Esophagus squamous epithelium (tissue), 5 donors: ENCODE measurements around the gene NFKBIB. TPM values are rescaled to one million over a fixed set of nuclear protein-coding genes. Genes with fewer than 3 reads are reported as not detected.

Experiments used
- DNase-seq: peaks from one replicate; lab custom pipeline; 2025; lab: John Stamatoyannopoulos, UW
- H3K27ac ChIP-seq, 4 donors: fragments of 200-600 bp; sonication (generic); one replicate each; pipeline ENCODE4 v1.5.1; 2016 to 2019; ENCODE audit warnings: mild to moderate bottlenecking in 1 of 4
- H3K27me3 ChIP-seq, 4 donors: fragments of 200-600 bp; sonication (generic); 1 replicate in 3 of 4; 2 replicates in 1 of 4; pipeline versions ENCODE4 v1.5.1 to v1.6.0; 2017 to 2021; ENCODE audit warnings: antibody characterized with exemption in 1 of 4
- H3K36me3 ChIP-seq, 3 donors: fragments of 200-600 bp; sonication (generic); one replicate each; pipeline ENCODE4 v1.5.1; 2016 to 2019
- H3K4me1 ChIP-seq, 3 donors: fragments of 200-600 bp; sonication (generic); one replicate each; pipeline ENCODE4 v1.5.1; 2017 to 2019
- H3K4me3 ChIP-seq, 4 donors: fragments of 200-600 bp; sonication (generic); 1 replicate in 3 of 4; 2 replicates in 1 of 4; pipeline ENCODE4 v1.5.1; 2016 to 2019; ENCODE audit warnings: mild to moderate bottlenecking in 2 of 4, moderate library complexity in 1 of 4
- H3K9me3 ChIP-seq, 3 donors: fragments of 200-600 bp; sonication (generic); one replicate each; pipeline ENCODE4 v1.5.1; 2016 to 2019
- CTCF ChIP-seq, 6 experiments: fragments of 450-650 bp in 4 of 6; fragments of 200-600 bp in 2 of 6; sonication (generic) in 2 of 6; IDR thresholded peaks; one replicate each; pipeline ENCODE4 v1.5.1; 2016 to 2019; ENCODE audit warnings: antibody characterized with exemption in 6 of 6, mild to moderate bottlenecking in 4 of 6, moderate library complexity in 4 of 6
- POLR2A ChIP-seq, 4 donors: fragments of 450-650 bp; IDR thresholded peaks; one replicate each; pipeline ENCODE4 v1.6.1; 2017; ENCODE audit warnings: antibody characterized with exemption in 4 of 4, mild to moderate bottlenecking in 4 of 4, moderate library complexity in 3 of 4
- WGBS, 2 donors: methylation state at CpG; one replicate each; pipeline ENCODE4 v1.1.5; 2018; 5-methylcytosine and 5-hydroxymethylcytosine counted together
- intact Hi-C: fragments of 100-400 bp; cut with DNase I; formaldehyde crosslinking; loops from one replicate; pipeline ENCODE4 v1.15.0; 2022
- total RNA-seq, 4 donors: library from RNA; depleted of rRNA; stranded (reverse); fragments of >200 nt; gene quantifications; one replicate each; pipeline ENCODE4 v1.1.0, GENCODE V29; 2016
- donor health status: DM: yes; HTN: yes; CAD: no.

NFKBIB gene
- total RNA-seq, 4 donors from 2014 or later: 22.0 to 34.0 (median 26.7) TPM

GRCh38 chr19:38915329-38916321, 15.9 kb downstream of the NFKBIB start:
- H3K27me3 ChIP-seq: peaks cover 0 to 23% (median 1%) of the 10 kb centered on the region in 4 donors
- no peak overlapping the region for H3K27ac ChIP-seq
- H3K36me3 ChIP-seq: peaks cover 0 to 22% (median 0%) of the 10 kb centered on the region in 3 donors
- no peak overlapping the region for H3K4me3 ChIP-seq
- no peaks in the 10 kb centered on the region for H3K9me3 ChIP-seq
- intact Hi-C loops: no loop called here
- WGBS, 2 donors: 90 to 100% methylated on average over 3 to 12 of the region's 44 CpGs
- peaks cover 0 to 5% (median 0%) of the 10 kb centered on the region in 3 donors for H3K4me1 ChIP-seq
- DNase-seq: no peak
- TF ChIP-seq POLR2A (IDR thresholded peaks at IDR 0.05): no peak
- no peak for TF ChIP-seq CTCF (IDR thresholded peaks at IDR 0.05)

- Histone ChIP-seq H3K4me3 (no peak overlapping the region), H3K27me3 (peaks cover 0 to 4% (median 0%) of the 10 kb centered on the region in 4 donors), H3K4me1 (no peaks in the 10 kb centered on the region), H3K36me3 (peaks cover 0 to 38% (median 0%) of the 10 kb centered on the region in 3 donors), H3K9me3 (no peaks in the 10 kb centered on the region), H3K27ac (no peak overlapping the region)
- 86 to 94% methylated on average over 4 to 6 of the region's 9 CpGs for WGBS, 2 donors
- intact Hi-C loops: no loop called here
- TF ChIP-seq POLR2A (IDR thresholded peaks at IDR 0.05) (no peak), CTCF (IDR thresholded peaks at IDR 0.05) (no peak)
- no peak for DNase-seq
Observed at GRCh38 chr19:38917516-38917915, 17.7 kb downstream of the NFKBIB start.

GRCh38 chr19:38917921-38918491, 18.2 kb downstream of the NFKBIB start:
- no peaks in the 10 kb centered on the region for H3K27me3 ChIP-seq
- DNase-seq: no peak
- TF ChIP-seq POLR2A (IDR thresholded peaks at IDR 0.05) (no peak), CTCF (IDR thresholded peaks at IDR 0.05) (peak in 1 of 6 experiments; percentile 5)
- intact Hi-C loops: no loop called here
- H3K4me1 ChIP-seq: no peaks in the 10 kb centered on the region
- no peak overlapping the region for H3K4me3 ChIP-seq
- no peak overlapping the region for H3K27ac ChIP-seq
- WGBS, 2 donors: 63 to 69% methylated on average over 6 of the region's 13 CpGs
- H3K36me3 ChIP-seq: peaks cover 0 to 43% (median 0%) of the 10 kb centered on the region in 3 donors
- H3K9me3 ChIP-seq: no peaks in the 10 kb centered on the region

- intact Hi-C loops: no loop called here
- TF ChIP-seq POLR2A (IDR thresholded peaks at IDR 0.05): no peak
- no peak for TF ChIP-seq CTCF (IDR thresholded peaks at IDR 0.05)
- H3K4me1 ChIP-seq: no peaks in the 10 kb centered on the region
- DNase-seq: no peak
- no peaks in the 10 kb centered on the region for H3K27me3 ChIP-seq
- no CpG with 5 or more reads among the region's 10 CpGs for WGBS, 2 donors
- H3K4me3 ChIP-seq: no peak overlapping the region
- peaks cover 0 to 45% (median 0%) of the 10 kb centered on the region in 3 donors for H3K36me3 ChIP-seq
- H3K9me3 ChIP-seq: no peaks in the 10 kb centered on the region
- H3K27ac ChIP-seq: no peak overlapping the region
Observed at GRCh38 chr19:38918526-38918925, 18.8 kb downstream of the NFKBIB start.
